Body of pancreas (tissue), 4 donors: Measurements from ENCODE around the gene HNRNPC.

Source experiments
- CTCF ChIP-seq, 7 experiments: fragments of 450-650 bp in 4 of 7; fragments of 200-600 bp in 3 of 7; sonication (generic) in 3 of 7; IDR thresholded peaks; one replicate each; pipeline ENCODE4 v1.5.1; 2016 to 2019; ENCODE audit warnings: antibody characterized with exemption in 7 of 7
- POLR2A ChIP-seq, 3 donors: fragments of 450-650 bp; IDR thresholded peaks; one replicate each; pipeline ENCODE4 v1.6.1; 2016; ENCODE audit warnings: antibody characterized with exemption in 3 of 3, mild to moderate bottlenecking in 2 of 3

- TF ChIP-seq CTCF (IDR thresholded peaks at IDR 0.05) (no peak), POLR2A (IDR thresholded peaks at IDR 0.05) (no peak)
These were observed 44.3 kb upstream of the HNRNPC start for GRCh38 chr14:21313512-21313911.
